GM15510 (cell line): Measurements from ENCODE around the gene BRD7.

Source experiments
- POLR2A ChIP-seq: IDR thresholded peaks from 3 replicates; pipeline ENCODE4 v1.6.1; 2011; ENCODE audit warnings: borderline replicate concordance; ENCODE audit not compliant: insufficient read length; ENCODE audit errors: extremely low read depth

The BRD7 gene

GRCh38 chr16:50300942-50301625 lies 67.7 kb downstream of the BRD7 start:
- TF ChIP-seq POLR2A, result no peak

- TF ChIP-seq POLR2A, result no peak
Measured at GRCh38 chr16:50299508-50300105, 69.2 kb downstream of the BRD7 start.

DNA sequence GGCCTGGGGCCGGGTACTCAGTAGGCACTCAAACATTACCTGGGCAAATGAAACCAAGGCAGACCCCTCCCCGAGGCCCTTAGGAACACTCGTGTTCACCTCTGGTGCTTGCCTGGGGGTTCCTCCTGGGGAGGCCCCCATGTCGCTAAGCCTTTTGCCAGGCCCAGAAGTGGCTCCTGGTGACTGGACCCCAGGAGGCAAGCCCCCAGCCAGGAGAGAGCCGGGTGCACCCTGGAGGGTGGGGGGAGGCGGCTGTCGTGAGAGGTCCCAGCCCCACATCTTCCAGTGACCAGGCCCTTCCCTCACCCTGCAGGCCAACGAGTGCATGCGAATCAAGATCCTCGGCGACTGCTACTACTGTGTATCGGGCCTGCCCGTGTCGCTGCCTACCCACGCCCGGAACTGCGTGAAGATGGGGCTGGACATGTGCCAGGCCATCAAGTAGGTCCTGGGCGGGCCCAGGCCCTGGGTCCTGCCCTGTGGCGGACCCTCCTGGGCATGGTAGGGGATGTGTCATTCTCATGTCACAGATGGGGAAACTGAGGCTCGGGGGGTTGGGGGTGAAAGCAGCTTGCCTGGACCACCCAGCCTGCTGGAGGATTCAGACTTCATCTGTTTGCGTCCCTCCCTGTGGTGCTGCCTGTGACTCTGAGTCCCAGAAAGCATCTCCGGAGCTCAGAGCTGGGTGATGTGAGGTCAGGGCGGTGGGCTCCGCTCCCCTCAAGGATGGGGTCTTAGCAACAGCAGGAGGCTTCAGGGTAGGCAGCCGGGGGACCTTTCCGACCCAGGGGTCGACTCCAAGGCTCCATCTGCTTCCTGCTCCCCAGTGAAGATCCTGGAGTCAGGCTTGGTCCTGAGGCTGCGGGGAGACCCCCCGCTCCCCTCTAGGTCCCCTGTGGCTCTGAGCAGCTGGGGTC lies 69.9 kb downstream of the BRD7 start:
- no peak for TF ChIP-seq POLR2A

DNA sequence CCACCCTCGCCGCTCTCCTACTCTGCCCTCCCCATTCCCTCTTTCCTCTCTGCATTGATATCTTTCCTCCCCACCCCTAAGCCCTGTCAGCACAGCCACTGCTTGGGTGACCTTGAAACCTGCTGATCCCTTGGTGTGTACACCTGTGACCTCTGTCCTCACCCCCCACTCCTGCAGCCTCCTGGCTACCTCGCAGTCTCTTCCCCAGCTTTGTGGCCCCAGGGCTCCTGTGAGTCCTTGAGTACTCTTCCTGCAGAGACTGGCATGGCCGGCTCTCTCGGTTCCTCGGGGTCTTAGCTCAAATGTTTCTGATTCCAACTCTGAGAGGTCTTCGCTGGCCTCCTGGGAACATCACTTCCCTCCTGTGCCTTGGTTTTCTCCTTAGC lies 70.7 kb downstream of the BRD7 start:
- no peak for TF ChIP-seq POLR2A

DNA sequence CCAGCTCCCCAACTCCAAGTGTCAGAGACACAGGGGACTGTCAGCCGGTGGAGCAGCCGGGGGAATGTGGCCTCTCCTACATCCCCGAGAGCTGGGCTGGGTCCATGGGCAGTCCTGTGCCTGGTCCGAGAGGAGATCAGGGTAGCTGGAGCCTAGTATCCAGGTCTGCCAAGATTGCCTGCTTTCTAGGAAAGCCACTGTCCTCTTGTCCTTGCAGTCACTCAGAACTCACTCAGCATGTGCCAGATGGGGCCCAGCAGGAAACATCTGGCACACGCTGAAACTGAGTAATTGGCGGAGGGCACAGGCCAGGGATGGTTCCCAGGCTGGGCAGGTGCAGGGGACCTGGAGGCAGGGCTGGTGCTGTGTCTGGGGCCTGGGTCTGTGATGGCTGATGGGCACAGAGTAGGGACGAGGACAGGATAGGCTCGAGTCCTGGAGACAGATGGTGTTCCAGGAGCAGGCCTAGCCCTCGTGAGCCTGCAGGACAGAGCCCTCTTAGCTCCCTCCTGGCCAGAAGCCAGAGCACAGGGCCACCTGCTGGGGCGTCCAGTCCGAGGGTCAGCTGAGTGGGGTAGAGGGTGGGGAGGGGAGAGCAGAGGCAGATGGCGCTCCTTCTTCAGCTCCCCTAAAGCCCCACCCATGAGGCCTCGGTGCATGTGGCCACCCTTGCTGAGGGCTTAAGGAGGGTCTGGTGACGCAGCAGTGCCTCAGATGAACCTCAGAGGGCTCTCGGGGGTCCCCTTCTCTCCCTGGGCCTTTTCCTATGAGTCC lies 71.3 kb downstream of the BRD7 start:
- TF ChIP-seq POLR2A, result no peak

DNA sequence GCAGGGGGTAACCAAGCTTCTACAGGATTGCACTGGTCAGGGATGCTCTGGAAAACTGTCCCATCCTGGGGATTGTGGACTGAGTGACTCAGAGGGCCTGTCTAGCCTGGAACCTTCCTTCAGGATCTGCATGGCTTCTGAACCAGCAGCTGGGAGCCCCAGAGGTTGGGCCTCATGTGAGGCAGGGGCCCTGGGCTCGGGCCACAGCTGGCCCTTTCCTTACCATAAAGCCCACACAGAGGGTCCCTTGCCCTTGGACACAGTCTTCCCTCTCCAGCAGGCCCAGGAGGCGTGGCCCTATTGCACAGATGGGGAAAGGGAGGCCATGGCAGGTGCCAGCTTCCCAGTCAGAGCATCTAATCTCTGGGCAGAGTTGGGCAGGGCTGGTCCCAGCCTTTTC lies 72.0 kb downstream of the BRD7 start:
- no peak for TF ChIP-seq POLR2A

GRCh38 chr16:50295541-50296132 lies 73.2 kb downstream of the BRD7 start:
- no peak for TF ChIP-seq POLR2A

DNA sequence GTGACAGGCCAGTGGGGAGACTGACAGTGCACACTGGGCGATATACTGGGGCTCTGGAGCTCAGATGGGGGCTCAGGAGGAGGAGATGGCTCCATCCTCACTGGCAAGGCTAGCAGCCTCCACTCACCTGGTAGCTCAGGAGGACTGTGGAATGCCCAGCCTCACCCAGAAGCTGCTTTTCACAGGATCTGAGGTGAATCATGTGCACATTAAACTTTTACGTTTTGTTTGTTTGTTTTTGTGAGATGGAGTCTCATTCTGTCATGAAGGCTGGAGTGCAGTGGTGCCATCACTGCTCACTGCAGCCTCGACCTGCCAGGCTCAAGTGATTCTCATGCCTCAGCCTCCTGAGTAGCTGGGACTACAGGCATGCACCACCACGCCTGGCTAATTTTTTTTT lies 73.8 kb downstream of the BRD7 start:
- no peak for TF ChIP-seq POLR2A

DNA sequence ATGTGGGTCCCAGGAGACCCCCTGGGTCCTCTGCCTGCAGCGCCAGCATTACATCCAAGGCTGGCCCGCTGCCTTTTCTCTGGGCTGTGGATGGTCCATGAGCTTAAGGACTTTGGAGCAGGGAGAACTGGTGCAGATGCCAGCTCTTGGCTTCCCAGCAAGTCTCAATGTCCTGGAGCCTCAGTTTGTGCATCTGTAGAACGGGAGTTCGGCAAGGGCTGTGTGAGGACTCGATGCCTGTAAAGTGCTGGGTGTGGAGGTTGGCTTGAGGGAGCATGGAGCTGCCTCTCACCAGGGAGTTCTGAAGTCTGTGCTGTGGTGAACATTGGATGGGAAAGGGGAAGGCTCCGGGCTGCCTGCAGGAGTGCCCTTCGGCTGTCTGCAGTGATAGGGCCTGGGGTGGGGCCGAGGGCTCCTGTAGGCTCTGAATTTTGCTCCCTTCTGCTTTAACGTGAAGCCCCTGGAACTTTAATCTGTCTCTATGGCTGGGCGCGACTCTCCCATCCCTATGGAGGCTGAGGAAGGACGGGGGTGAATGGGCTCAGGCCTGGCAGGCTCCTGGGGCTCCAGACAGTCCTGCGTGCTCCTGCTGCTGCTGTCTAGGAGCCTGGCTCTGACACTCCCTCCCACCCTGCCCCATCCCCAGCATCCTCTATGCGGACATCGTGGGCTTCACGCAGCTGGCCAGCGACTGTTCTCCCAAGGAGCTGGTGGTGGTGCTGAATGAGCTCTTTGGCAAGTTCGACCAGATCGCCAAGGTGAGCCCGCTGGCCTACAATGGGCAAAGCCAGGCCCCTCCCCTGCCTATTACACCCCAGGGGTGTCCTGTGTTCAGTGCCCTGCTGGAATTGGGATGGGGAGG lies 74.6 kb downstream of the BRD7 start:
- TF ChIP-seq POLR2A, result no peak

DNA sequence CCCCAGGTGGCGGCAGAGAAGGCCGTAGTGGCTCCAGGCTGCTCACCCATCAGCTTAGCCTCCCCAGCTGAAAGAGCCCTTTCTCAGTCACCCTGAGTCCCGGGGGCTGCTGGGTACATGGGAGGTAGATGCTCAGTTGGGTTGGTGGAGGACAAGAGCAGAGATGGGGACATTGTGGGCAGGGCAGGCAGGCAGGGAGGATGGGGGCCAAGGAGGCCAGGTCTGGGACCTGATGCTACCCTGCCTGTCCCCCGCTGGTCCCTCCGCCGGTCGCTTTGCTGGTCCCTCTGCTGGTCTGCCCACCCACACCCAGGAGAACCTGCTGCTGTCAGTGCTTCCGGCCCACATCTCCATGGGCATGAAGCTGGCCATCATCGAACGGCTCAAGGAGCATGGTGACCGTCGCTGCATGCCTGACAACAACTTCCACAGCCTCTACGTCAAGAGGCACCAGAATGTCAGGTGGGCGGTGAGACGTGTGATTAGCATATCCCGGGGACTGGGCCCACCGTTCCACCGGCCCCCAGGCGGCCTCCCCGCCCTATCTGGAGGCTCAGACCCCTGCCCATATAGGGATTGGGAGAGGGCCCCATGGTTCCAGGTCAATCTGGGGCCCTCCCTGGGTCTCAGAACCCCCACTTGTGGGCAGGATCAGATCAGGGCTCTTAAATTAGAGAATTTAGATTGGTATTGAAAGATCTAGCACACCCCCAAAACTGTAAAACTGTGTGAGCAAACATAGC lies 75.6 kb downstream of the BRD7 start:
- no peak for TF ChIP-seq POLR2A

DNA sequence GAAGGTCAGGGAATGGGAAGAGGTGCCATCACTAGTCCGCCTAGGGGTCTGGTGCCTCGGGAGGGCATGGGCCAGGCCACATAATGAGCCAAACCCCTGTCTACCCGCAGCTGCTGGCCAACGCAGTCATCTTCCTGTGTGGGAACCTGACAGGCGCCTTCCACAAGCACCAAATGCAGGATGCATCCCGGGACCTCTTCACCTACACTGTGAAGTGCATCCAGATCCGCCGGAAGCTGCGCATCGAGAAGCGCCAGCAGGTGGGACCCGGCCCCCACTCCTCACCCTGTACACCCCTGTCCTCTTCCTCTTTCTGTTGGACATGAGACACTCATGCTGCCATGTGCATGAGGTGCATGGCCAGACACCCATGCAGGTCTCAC lies 76.2 kb downstream of the BRD7 start:
- no peak for TF ChIP-seq POLR2A

- TF ChIP-seq POLR2A, result no peak
Measured at GRCh38 chr16:50291719-50292565, 76.8 kb downstream of the BRD7 start.

DNA sequence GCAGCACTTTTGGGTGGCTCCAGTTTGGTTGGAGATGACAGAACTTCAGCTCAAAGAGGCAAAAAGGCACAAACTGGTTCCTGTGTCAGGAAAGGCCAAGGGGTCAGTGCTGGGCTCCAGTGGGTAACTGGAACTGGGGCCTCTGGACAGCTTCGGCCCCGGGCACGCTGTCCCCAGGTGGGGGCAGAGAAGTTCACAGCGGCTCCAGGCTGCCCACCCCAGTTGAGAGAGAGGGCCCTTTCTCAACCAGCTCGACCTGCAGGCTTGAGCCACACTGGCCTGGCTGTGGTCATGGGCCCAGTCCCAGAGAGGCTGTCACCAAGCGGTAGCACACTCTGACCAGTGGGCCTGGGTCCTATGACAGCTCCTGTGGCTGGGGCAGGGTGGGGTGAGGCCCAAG lies 77.9 kb downstream of the BRD7 start:
- no peak for TF ChIP-seq POLR2A
